SK-N-SH treated with all-trans-retinoic acid at 6 μM for 48 hours (cell line): ENCODE results near the gene SORCS2.

Experiments used
- ATAC-seq: fragments of 200-7000 bp; cut with Tn5 transposase; 3 replicates; pipeline ENCODE4 v1.9.1; 2020; ENCODE audit warnings: mild to moderate bottlenecking, moderate library complexity
- ARNTL ChIP-seq: fragments of 450-650 bp; formaldehyde crosslinking; IDR thresholded peaks from 2 replicates; pipeline ENCODE4 v1.5.0; 2020; ENCODE audit warnings: low read depth, mild to moderate bottlenecking, moderate library complexity, borderline replicate concordance
- CSDC2 ChIP-seq: fragments of 250-450 bp; sonication (Bioruptor Pico); IDR thresholded peaks from 2 replicates; pipeline ENCODE4 v1.5.0; 2020; ENCODE audit warnings: mild to moderate bottlenecking, moderate library complexity
- ESRRG ChIP-seq: fragments of 250-450 bp; sonication (Bioruptor Pico); IDR thresholded peaks from 2 replicates; pipeline ENCODE4 v1.6.1; 2021; ENCODE audit warnings: mild to moderate bottlenecking
- GLIS3 ChIP-seq: fragments of 250-450 bp; sonication (Bioruptor Pico); IDR thresholded peaks from 2 replicates; pipeline ENCODE4 v1.5.0; 2020; ENCODE audit warnings: mild to moderate bottlenecking, moderate library complexity
- ISL1 ChIP-seq: fragments of 250-450 bp; sonication (Bioruptor Pico); IDR thresholded peaks from 2 replicates; pipeline ENCODE4 v2.1.2; 2022; ENCODE audit warnings: mild to moderate bottlenecking, moderate library complexity
- OSR1 ChIP-seq: fragments of 250-450 bp; sonication (Bioruptor Pico); IDR thresholded peaks from 2 replicates; pipeline ENCODE4 v1.8.0; 2022; ENCODE audit warnings: moderate library complexity, mild to moderate bottlenecking, inconsistent platforms
- RARB ChIP-seq: fragments of 250-450 bp; sonication (Bioruptor Pico); IDR thresholded peaks from 2 replicates; pipeline ENCODE4 v1.8.0; 2021; ENCODE audit warnings: mild to moderate bottlenecking, moderate library complexity
- SNAI2 ChIP-seq: fragments of 250-450 bp; sonication (Bioruptor Pico); IDR thresholded peaks from 2 replicates; pipeline ENCODE4 v1.5.0; 2020; ENCODE audit warnings: mild to moderate bottlenecking, moderate library complexity
- TCF4 ChIP-seq: fragments of 250-450 bp; sonication (Bioruptor Pico); IDR thresholded peaks from 2 replicates; pipeline ENCODE4 v1.8.0; 2021; ENCODE audit warnings: mild to moderate bottlenecking, moderate library complexity, borderline replicate concordance
- TOX ChIP-seq: fragments of 250-450 bp; sonication (Bioruptor Pico); IDR thresholded peaks from 2 replicates; pipeline ENCODE4 v1.8.0; 2021; ENCODE audit warnings: mild to moderate bottlenecking, moderate library complexity, borderline replicate concordance
- ZC3H10 ChIP-seq: fragments of 250-450 bp; sonication (Bioruptor Pico); IDR thresholded peaks from 2 replicates; pipeline ENCODE4 v1.5.1; 2021; ENCODE audit warnings: mild to moderate bottlenecking, moderate library complexity
- ZFP3 ChIP-seq: fragments of 250-450 bp; sonication (Bioruptor Pico); IDR thresholded peaks from 2 replicates; pipeline ENCODE4 v1.5.0; 2020; ENCODE audit warnings: mild to moderate bottlenecking, moderate library complexity
- ZFP30 ChIP-seq: fragments of 450-650 bp; formaldehyde crosslinking; IDR thresholded peaks from 2 replicates; pipeline ENCODE4 v1.5.0; 2022; ENCODE audit warnings: mild to moderate bottlenecking, moderate library complexity
- ZNF565 ChIP-seq: fragments of 450-650 bp; formaldehyde crosslinking; conservative IDR thresholded peaks from 2 replicates; pipeline ENCODE4 v1.5.0; 2020; ENCODE audit warnings: low read depth, mild to moderate bottlenecking, moderate library complexity
- ZNF70 ChIP-seq: fragments of 450-650 bp; formaldehyde crosslinking; IDR thresholded peaks from 2 replicates; pipeline ENCODE4 v1.5.0; 2020; ENCODE audit warnings: mild to moderate bottlenecking, moderate library complexity
- ZNF8 ChIP-seq: fragments of 450-650 bp; formaldehyde crosslinking; IDR thresholded peaks from 2 replicates; pipeline ENCODE4 v1.5.0; 2020; ENCODE audit warnings: mild to moderate bottlenecking, moderate library complexity
- TF ChIP-seq, protein P1 (sequence below): fragments of 250-450 bp; sonication (Bioruptor Pico); IDR thresholded peaks from 2 replicates; pipeline ENCODE4 v1.8.0; 2020; ENCODE audit warnings: mild to moderate bottlenecking, moderate library complexity, borderline replicate concordance
- TF ChIP-seq, protein P2 (sequence below): fragments of 250-450 bp; sonication (Bioruptor Pico); IDR thresholded peaks from 2 replicates; pipeline ENCODE4 v1.5.1; 2020; ENCODE audit warnings: low read depth, mild to moderate bottlenecking, moderate library complexity
- TF ChIP-seq, protein P3 (sequence below): fragments of 250-450 bp; sonication (Bioruptor Pico); IDR thresholded peaks from 2 replicates; pipeline ENCODE4 v1.5.0; 2020; ENCODE audit warnings: mild to moderate bottlenecking, moderate library complexity
- TF ChIP-seq, protein P4 (sequence below): fragments of 250-450 bp; sonication (Bioruptor Pico); IDR thresholded peaks from 2 replicates; pipeline ENCODE4 v1.5.1; 2021; ENCODE audit warnings: mild to moderate bottlenecking, moderate library complexity

SORCS2 gene

DNA sequence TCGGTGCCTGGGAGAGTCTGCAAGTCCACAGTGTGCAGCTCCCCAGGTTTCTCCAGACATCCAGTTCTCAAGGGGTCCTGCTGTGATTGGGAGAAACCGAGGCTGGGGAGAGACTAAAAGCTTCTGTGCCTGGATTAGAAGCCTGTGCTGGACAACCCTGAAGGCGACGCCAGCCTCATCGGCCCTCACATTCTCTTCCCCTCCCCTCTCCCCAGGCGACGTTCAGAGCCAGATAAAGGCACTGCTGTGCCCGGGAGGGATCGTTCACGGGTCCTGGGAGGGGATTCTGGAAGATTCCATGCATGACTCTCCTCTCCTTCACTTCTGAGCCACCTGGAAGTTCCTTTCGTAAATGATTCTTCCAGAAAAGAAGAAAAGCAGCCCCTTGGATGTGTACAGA, 114.6 kb downstream of the SORCS2 start:
- ATAC-seq = no peak
- no peak for TF ChIP-seq TCF4 (CRISPR knock-in tag)
- no peak for TF ChIP-seq ZNF70 (CRISPR knock-in tag)
- TF ChIP-seq ARNTL (CRISPR knock-in tag) = no peak
- no peak for TF ChIP-seq RARB (CRISPR knock-in tag)
- no peak for TF ChIP-seq ISL1 (CRISPR knock-in tag)
- no peak for TF ChIP-seq CSDC2 (CRISPR knock-in tag)
- no peak for TF ChIP-seq ESRRG (CRISPR knock-in tag)
- TF ChIP-seq, protein P1, sequence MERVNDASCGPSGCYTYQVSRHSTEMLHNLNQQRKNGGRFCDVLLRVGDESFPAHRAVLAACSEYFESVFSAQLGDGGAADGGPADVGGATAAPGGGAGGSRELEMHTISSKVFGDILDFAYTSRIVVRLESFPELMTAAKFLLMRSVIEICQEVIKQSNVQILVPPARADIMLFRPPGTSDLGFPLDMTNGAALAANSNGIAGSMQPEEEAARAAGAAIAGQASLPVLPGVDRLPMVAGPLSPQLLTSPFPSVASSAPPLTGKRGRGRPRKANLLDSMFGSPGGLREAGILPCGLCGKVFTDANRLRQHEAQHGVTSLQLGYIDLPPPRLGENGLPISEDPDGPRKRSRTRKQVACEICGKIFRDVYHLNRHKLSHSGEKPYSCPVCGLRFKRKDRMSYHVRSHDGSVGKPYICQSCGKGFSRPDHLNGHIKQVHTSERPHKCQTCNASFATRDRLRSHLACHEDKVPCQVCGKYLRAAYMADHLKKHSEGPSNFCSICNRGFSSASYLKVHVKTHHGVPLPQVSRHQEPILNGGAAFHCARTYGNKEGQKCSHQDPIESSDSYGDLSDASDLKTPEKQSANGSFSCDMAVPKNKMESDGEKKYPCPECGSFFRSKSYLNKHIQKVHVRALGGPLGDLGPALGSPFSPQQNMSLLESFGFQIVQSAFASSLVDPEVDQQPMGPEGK (CRISPR knock-in tag) = no peak
- TF ChIP-seq OSR1 (CRISPR knock-in tag) = no peak
- TF ChIP-seq TOX = no peak
- TF ChIP-seq, protein P2, sequence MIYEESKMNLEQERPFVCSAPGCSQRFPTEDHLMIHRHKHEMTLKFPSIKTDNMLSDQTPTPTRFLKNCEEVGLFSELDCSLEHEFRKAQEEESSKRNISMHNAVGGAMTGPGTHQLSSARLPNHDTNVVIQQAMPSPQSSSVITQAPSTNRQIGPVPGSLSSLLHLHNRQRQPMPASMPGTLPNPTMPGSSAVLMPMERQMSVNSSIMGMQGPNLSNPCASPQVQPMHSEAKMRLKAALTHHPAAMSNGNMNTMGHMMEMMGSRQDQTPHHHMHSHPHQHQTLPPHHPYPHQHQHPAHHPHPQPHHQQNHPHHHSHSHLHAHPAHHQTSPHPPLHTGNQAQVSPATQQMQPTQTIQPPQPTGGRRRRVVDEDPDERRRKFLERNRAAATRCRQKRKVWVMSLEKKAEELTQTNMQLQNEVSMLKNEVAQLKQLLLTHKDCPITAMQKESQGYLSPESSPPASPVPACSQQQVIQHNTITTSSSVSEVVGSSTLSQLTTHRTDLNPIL (CRISPR knock-in tag) = no peak

DNA sequence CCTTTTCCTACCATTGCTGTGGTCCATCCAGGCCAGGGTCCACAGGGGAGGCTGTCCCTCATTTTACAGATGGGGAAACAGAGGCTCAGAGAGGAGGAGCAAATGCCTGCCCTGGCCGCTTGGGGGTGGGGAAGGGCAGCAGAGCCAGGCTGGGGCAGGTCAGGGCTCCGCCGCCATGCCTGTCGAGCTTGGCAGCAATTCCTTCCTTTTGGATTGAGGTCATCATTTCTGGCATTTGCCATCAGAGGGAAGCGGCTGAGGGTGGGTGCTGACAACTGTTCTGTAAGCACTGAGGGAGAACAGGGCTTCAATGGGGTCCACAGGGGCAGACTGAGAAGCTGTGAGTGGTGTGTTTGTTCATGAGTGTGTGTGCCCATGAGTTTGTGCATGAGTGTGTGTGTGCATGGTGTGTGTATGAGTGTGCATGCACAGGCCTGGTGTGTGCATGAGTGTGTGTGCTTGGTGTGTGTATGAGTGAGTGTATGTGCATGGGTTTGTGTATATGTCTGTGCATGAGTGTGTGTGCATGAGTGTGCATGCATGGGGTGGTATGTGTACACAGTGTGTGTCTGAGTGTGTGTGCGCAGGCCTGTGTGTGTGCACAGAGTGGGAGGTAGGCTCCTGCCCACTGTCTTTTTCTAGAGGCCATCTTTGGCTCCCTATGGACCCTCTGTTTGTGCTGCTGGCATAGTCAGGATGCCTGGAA, 115.2 kb downstream of the SORCS2 start:
- ATAC-seq = no peak; the same call in 1 of the 3 replicates
- TF ChIP-seq TCF4 (CRISPR knock-in tag) = no peak
- TF ChIP-seq, protein P3, sequence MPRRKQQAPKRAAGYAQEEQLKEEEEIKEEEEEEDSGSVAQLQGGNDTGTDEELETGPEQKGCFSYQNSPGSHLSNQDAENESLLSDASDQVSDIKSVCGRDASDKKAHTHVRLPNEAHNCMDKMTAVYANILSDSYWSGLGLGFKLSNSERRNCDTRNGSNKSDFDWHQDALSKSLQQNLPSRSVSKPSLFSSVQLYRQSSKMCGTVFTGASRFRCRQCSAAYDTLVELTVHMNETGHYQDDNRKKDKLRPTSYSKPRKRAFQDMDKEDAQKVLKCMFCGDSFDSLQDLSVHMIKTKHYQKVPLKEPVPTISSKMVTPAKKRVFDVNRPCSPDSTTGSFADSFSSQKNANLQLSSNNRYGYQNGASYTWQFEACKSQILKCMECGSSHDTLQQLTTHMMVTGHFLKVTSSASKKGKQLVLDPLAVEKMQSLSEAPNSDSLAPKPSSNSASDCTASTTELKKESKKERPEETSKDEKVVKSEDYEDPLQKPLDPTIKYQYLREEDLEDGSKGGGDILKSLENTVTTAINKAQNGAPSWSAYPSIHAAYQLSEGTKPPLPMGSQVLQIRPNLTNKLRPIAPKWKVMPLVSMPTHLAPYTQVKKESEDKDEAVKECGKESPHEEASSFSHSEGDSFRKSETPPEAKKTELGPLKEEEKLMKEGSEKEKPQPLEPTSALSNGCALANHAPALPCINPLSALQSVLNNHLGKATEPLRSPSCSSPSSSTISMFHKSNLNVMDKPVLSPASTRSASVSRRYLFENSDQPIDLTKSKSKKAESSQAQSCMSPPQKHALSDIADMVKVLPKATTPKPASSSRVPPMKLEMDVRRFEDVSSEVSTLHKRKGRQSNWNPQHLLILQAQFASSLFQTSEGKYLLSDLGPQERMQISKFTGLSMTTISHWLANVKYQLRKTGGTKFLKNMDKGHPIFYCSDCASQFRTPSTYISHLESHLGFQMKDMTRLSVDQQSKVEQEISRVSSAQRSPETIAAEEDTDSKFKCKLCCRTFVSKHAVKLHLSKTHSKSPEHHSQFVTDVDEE (CRISPR knock-in tag) = no peak
- no peak for TF ChIP-seq ZFP3 (CRISPR knock-in tag)
- TF ChIP-seq SNAI2 (CRISPR knock-in tag) = no peak
- TF ChIP-seq, protein P4, sequence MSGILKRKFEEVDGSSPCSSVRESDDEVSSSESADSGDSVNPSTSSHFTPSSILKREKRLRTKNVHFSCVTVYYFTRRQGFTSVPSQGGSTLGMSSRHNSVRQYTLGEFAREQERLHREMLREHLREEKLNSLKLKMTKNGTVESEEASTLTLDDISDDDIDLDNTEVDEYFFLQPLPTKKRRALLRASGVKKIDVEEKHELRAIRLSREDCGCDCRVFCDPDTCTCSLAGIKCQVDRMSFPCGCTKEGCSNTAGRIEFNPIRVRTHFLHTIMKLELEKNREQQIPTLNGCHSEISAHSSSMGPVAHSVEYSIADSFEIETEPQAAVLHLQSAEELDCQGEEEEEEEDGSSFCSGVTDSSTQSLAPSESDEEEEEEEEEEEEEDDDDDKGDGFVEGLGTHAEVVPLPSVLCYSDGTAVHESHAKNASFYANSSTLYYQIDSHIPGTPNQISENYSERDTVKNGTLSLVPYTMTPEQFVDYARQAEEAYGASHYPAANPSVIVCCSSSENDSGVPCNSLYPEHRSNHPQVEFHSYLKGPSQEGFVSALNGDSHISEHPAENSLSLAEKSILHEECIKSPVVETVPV (CRISPR knock-in tag) = no peak
- TF ChIP-seq ZFP30 (CRISPR knock-in tag) = no peak
- TF ChIP-seq CSDC2 (CRISPR knock-in tag) = no peak
- TF ChIP-seq ZC3H10 = no peak
- TF ChIP-seq ZNF8 = no peak
- no peak for TF ChIP-seq TOX
- TF ChIP-seq ZNF565 (CRISPR knock-in tag) = no peak
- no peak for TF ChIP-seq ESRRG (CRISPR knock-in tag)
- no peak for TF ChIP-seq ZNF70 (CRISPR knock-in tag)
- TF ChIP-seq, protein P2 (CRISPR knock-in tag) = no peak
- TF ChIP-seq, all 23 proteins: peak for 0

DNA sequence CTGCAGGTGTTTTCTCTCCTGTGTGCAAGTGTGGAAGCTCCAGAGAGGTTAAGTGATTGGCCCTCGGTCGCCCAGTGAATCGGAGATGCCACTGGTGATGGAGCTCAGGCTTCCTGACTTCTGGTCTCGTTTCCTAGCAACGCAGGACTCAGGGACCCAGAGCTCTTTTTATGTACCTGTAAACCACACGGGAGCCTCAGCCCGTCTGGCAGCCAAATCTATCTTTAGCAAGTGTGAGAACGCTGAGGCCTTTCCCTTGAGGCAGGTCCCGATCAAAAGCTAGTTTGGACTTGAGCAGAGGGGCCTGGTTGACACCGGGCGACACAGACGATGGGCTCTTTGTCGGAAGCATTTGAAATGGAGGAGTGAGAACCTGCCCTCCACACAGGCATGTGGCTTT, 116.8 kb downstream of the SORCS2 start:
- no peak for TF ChIP-seq RARB (CRISPR knock-in tag)
- TF ChIP-seq TCF4 (CRISPR knock-in tag) = no peak
- no peak for TF ChIP-seq ZNF70 (CRISPR knock-in tag)
- TF ChIP-seq ZNF8 = no peak
- TF ChIP-seq, protein P1 (CRISPR knock-in tag) = no peak
- TF ChIP-seq ZNF565 (CRISPR knock-in tag) = no peak
- no peak for TF ChIP-seq ZFP30 (CRISPR knock-in tag)
- no peak for TF ChIP-seq GLIS3 (CRISPR knock-in tag)
- TF ChIP-seq TOX = no peak
- no peak for TF ChIP-seq ISL1 (CRISPR knock-in tag)
- ATAC-seq = no peak
